ENCODE results near the gene ZNF473. TPM values are rescaled to one million over a fixed set of nuclear protein-coding genes. Genes with fewer than 3 reads are reported as not detected.
A peak's percentile ranks its signal among the peaks of the same experiment; 100 is the strongest.

Gene ZNF473
- total and polyA plus RNA-seq, 2 of the 13 experiments (the other 11 are each of a cell fraction or from before 2014, with no cell fraction given) = 5.8 to 11.9 TPM

GRCh38 chr19:50025794-50026549, at the start of gene ZNF473 (continued):
- TF ChIP-seq NFE2 (CRISPR knock-in tag; IDR thresholded peaks at IDR 0.05) (no peak), ZBTB21 (CRISPR knock-in tag; IDR thresholded peaks at IDR 0.05) (no peak), MAFF (IDR thresholded peaks at IDR 0.05; ENCODE audit: low read depth, low read length) (no peak), KAT8 (CRISPR knock-in tag; IDR thresholded peaks at IDR 0.05) (peak; percentile 92), FIP1L1 (IDR thresholded peaks at IDR 0.05; ENCODE audit: borderline replicate concordance, insufficient read depth, low read depth, low read length) (no peak), MIER2 (CRISPR knock-in tag; IDR thresholded peaks at IDR 0.05) (peak; percentile 78), SIN3B (IDR thresholded peaks at IDR 0.05; ENCODE audit: low read length) (peak; percentile 78; the same call in 1 of the 2 replicates), PBX2 (CRISPR knock-in tag; IDR thresholded peaks at IDR 0.05) (no peak), AHDC1 (CRISPR knock-in tag; IDR thresholded peaks at IDR 0.05; ENCODE audit: borderline replicate concordance) (no peak), RBM39 (IDR thresholded peaks at IDR 0.05; ENCODE audit: low read depth, low read length, poor library complexity, severe bottlenecking) (peak; percentile 52), CHCHD3 (CRISPR knock-in tag; IDR thresholded peaks at IDR 0.05) (peak; percentile 69; the same call in 1 of the 2 replicates), SNAI1 (CRISPR knock-in tag; IDR thresholded peaks at IDR 0.05; ENCODE audit: borderline replicate concordance) (0 out of 2 replicates have a peak, but pooled peaks have one; percentile 71), TAF1 (CRISPR knock-in tag; IDR thresholded peaks at IDR 0.05) (peak; percentile 55; the same call in 1 of the 2 replicates), WIZ (CRISPR knock-in tag; IDR thresholded peaks at IDR 0.05) (peak; percentile 68; the same call in 1 of the 2 replicates), SMARCC2 (IDR thresholded peaks at IDR 0.05) (no peak), CENPX (CRISPR knock-in tag; IDR thresholded peaks at IDR 0.05) (no peak), ZSCAN12 (CRISPR knock-in tag; IDR thresholded peaks at IDR 0.05) (no peak), ZNF616 (CRISPR knock-in tag; IDR thresholded peaks at IDR 0.05; ENCODE audit: low read depth) (peak; percentile 72; the same call in 1 of the 2 replicates), ZNF260 (CRISPR knock-in tag; IDR thresholded peaks at IDR 0.05; ENCODE audit: borderline replicate concordance, low read depth) (no peak), SIX4 (CRISPR knock-in tag; IDR thresholded peaks at IDR 0.05) (peak; percentile 86), ZNF446 (CRISPR knock-in tag; IDR thresholded peaks at IDR 0.05) (peak; percentile 78; the same call in 1 of the 2 replicates), ZNF746 (CRISPR knock-in tag; IDR thresholded peaks at IDR 0.05) (peak; percentile 41; the same call in 1 of the 2 replicates), ZNF33B (CRISPR knock-in tag; IDR thresholded peaks at IDR 0.05) (peak; percentile 97), ZNF354B (CRISPR knock-in tag; IDR thresholded peaks at IDR 0.05) (peak; percentile 95; the same call in 1 of the 2 replicates), ZNF501 (CRISPR knock-in tag; IDR thresholded peaks at IDR 0.05) (peak; percentile 61)
